ENCODE measurements around the gene DLGAP4. TPM values are rescaled to one million over a fixed set of nuclear protein-coding genes. Genes with fewer than 3 reads are reported as not detected.

The DLGAP4 gene
- 12.7 and 31.2 TPM in 2 replicates for polyA plus RNA-seq (2012; rRNA removed)
- polyA plus RNA-seq (2012; cell fraction: cytosol; rRNA removed): 16.5 and 24.1 TPM in 2 replicates
- 65.0 and 82.1 TPM in 2 replicates for polyA plus RNA-seq (2012; cell fraction: nucleus; rRNA removed)

- Histone ChIP-seq H2AFZ (ENCODE audit: low read depth) (no peak within 1 kb of the TSS), H3K36me3 (replicated peaks in 1 of 2; ENCODE audit: control insufficient read depth in 1 of 2, insufficient read depth in 2 of 2, low read length in 1 of 2) (no peaks in the 10 kb centered on the region), H3K4me3 (ENCODE audit: low read depth in 2 of 2, low read length in 1 of 2) (peak within 1 kb of the TSS in 1 of 2 experiments; percentile 53; a peak in 2 of 4 replicates), H3K9me3 (no peaks in the 10 kb centered on the region), H3K79me2 (ENCODE audit: insufficient read depth) (no peaks in the 10 kb centered on the region), H3K27ac (ENCODE audit: low read depth in 2 of 2, low read length in 1 of 2) (no peak within 1 kb of the TSS; a peak in 1 of 4 replicates), H3K27me3 (ENCODE audit: insufficient read depth) (peaks cover 54% of the 10 kb centered on the region), H3K4me1 (ENCODE audit: control insufficient read depth in 1 of 2, insufficient read depth in 2 of 2, low read depth in 1 of 2, low read length in 1 of 2) (peaks cover 0 to 10% of the 10 kb centered on the region in 2 experiments; a peak in 1 of 4 replicates), H3F3A (replicated peaks; ENCODE audit: insufficient read depth) (no peaks in the 10 kb centered on the region), H4K20me1 (ENCODE audit: insufficient read depth) (no peaks in the 10 kb centered on the region), H3K4me2 (peak within 1 kb of the TSS; percentile 60; the same call in 1 of the 2 replicates), H3K9me2 (no peaks in the 10 kb centered on the region), H3K9ac (no peak within 1 kb of the TSS)
- ChIA-PET POLR2A (no interaction called here), CTCF (interaction anchor here (2.3 kb wide), 1 partner anchor 133 kb away, joined by 8 read pairs; no protein-coding TSS in a partner anchor)
- peak; percentile 91 for DNase-seq
- 4% methylated on average over 25 of the region's 96 CpGs for WGBS (ENCODE audit: low lambda C conversion rate)
- TF ChIP-seq RCOR1 (IDR thresholded peaks at IDR 0.05; ENCODE audit: low read length) (0 out of 2 replicates have a peak, but pooled peaks have one; percentile 28), GABPA (IDR thresholded peaks at IDR 0.05; ENCODE audit: low read depth) (no peak)
Observed at GRCh38 chr20:36305602-36306551, at the start of gene DLGAP4. Gene DLGAP4 (plus strand): TSS chr20:36306339. CDS start chr20:36431718, 125,379 bp downstream.

GRCh38 chr20:36259177-36260061 lies 46.7 kb upstream of the DLGAP4 start:
- WGBS (ENCODE audit: low lambda C conversion rate): 89% methylated on average over 16 of the region's 16 CpGs
- Histone ChIP-seq H3K79me2 (ENCODE audit: insufficient read depth) (no peaks in the 10 kb centered on the region), H3K4me3 (ENCODE audit: low read depth in 2 of 2, low read length in 1 of 2) (no peak overlapping the region), H3K9ac (no peak overlapping the region), H3K9me3 (no peaks in the 10 kb centered on the region), H3K27me3 (ENCODE audit: insufficient read depth) (no peaks in the 10 kb centered on the region), H3K27ac (ENCODE audit: low read depth in 2 of 2, low read length in 1 of 2) (no peak overlapping the region), H3F3A (replicated peaks; ENCODE audit: insufficient read depth) (no peaks in the 10 kb centered on the region), H4K20me1 (ENCODE audit: insufficient read depth) (no peaks in the 10 kb centered on the region), H3K9me2 (no peaks in the 10 kb centered on the region), H2AFZ (ENCODE audit: low read depth) (no peak overlapping the region), H3K36me3 (replicated peaks in 1 of 2; ENCODE audit: control insufficient read depth in 1 of 2, insufficient read depth in 2 of 2, low read length in 1 of 2) (peaks cover 3 to 25% of the 10 kb centered on the region in 2 experiments), H3K4me2 (no peak overlapping the region), H3K4me1 (ENCODE audit: control insufficient read depth in 1 of 2, insufficient read depth in 2 of 2, low read depth in 1 of 2, low read length in 1 of 2) (no peaks in the 10 kb centered on the region)
- ChIA-PET POLR2A (no interaction called here), CTCF (interaction anchor here (1.0 to 2.6 kb wide), 5 partner anchors 9 to 180 kb away, joined by 3 to 10 read pairs (median 3); no protein-coding TSS in a partner anchor)
- TF ChIP-seq GATA2 (CRISPR knock-in tag; IDR thresholded peaks at IDR 0.05): no peak
- no peak for TF ChIP-seq NRF1 (IDR thresholded peaks at IDR 0.05; ENCODE audit: low read depth, low read length)
- TF ChIP-seq CTCF (IDR thresholded peaks at IDR 0.05): no peak
- no peak for TF ChIP-seq SIN3A (IDR thresholded peaks at IDR 0.05; ENCODE audit: borderline replicate concordance, low read depth, low read length)
- no peak for TF ChIP-seq ELF1 (IDR thresholded peaks at IDR 0.05)
- no peak for TF ChIP-seq TCF12 (IDR thresholded peaks at IDR 0.05)
- no peak for TF ChIP-seq PBX3 (IDR thresholded peaks at IDR 0.05)
- no peak for TF ChIP-seq FOXM1 (IDR thresholded peaks at IDR 0.05; ENCODE audit: low read depth)
- no peak for TF ChIP-seq YY1 (IDR thresholded peaks at IDR 0.05; ENCODE audit: low read depth)
- no peak for TF ChIP-seq TEAD4 (IDR thresholded peaks at IDR 0.05; ENCODE audit: borderline replicate concordance, insufficient read depth)
- TF ChIP-seq RXRA (IDR thresholded peaks at IDR 0.05; ENCODE audit: borderline replicate concordance, low read depth): no peak
- no peak for TF ChIP-seq CHD2 (IDR thresholded peaks at IDR 0.05; ENCODE audit: low read length, partially characterized antibody)
- no peak for TF ChIP-seq MXI1 (IDR thresholded peaks at IDR 0.05; ENCODE audit: low read depth, low read length)
- TF ChIP-seq USF1 (IDR thresholded peaks at IDR 0.05; ENCODE audit: borderline replicate concordance, low read depth): no peak
- DNase-seq: no peak

All from SK-N-SH (cell line).